Smooth muscle cell of the pulmonary artery (primary cell): ENCODE measurements around the gene SPG7. TPM values are rescaled to one million over a fixed set of nuclear protein-coding genes. Genes with fewer than 3 reads are reported as not detected.

Source experiments
- total RNA-seq: library from RNA; depleted of rRNA; stranded (reverse); fragments of >200 nt; gene quantifications from 2 replicates; pipeline ENCODE4 v1.2.3, GENCODE V29; 2014

The SPG7 gene
- total RNA-seq, result 105 and 142 TPM in 2 replicates

GRCh38 chr16:89507834-89508590 lies at the start of gene SPG7:
Gene SPG7, plus strand, starts transcription at chr16:89508403. Its CDS starts 15 bp downstream, at chr16:89508418.

GRCh38 chr16:89490439-89491237 lies 17.6 kb upstream of the SPG7 start, which contains the start of gene ANKRD11:
Gene ANKRD11, minus strand, starts transcription at chr16:89490561. Its CDS starts 173,542 bp downstream, at chr16:89317019.

GRCh38 chr16:89560378-89561141 lies 52.4 kb downstream of the SPG7 start, which contains the start of gene RPL13:
Gene RPL13, plus strand, starts transcription at chr16:89560682. Its CDS starts 278 bp downstream, at chr16:89560960.

GRCh38 chr16:89575247-89576152 lies 67.3 kb downstream of the SPG7 start, which contains the start of gene CPNE7:
Gene CPNE7, plus strand, starts transcription at chr16:89575758. Its CDS starts 140 bp downstream, at chr16:89575898.

Other genes with a start within 250 kb of the SPG7 start
- gene ANKRD11, start 17.8 kb upstream of the SPG7 start, total RNA-seq, result 61.8 and 93.9 TPM in 2 replicates
- 2,185 and 2,282 TPM in 2 replicates for gene RPL13, start 52.3 kb downstream of the SPG7 start, total RNA-seq
- 1.3 and 16.1 TPM in 2 replicates for gene CPNE7, start 67.4 kb downstream of the SPG7 start, total RNA-seq
- gene DPEP1, start 105.2 kb downstream of the SPG7 start, total RNA-seq, result not detected in 2 replicates
- 60.9 and 61.9 TPM in 2 replicates for gene CHMP1A, start 149.3 kb downstream of the SPG7 start, total RNA-seq
- 2.2 and 3.2 TPM in 2 replicates for gene SPATA33, start 149.4 kb downstream of the SPG7 start, total RNA-seq
- 32.4 and 42.5 TPM in 2 replicates for gene CDK10, start 178.3 kb downstream of the SPG7 start, total RNA-seq
- gene SPATA2L, start 193.3 kb downstream of the SPG7 start, total RNA-seq, result 8.8 and 15.6 TPM in 2 replicates
- gene VPS9D1, start 212.5 kb downstream of the SPG7 start, total RNA-seq, result 9.8 and 13.8 TPM in 2 replicates
- 9.4 and 19.6 TPM in 2 replicates for gene ZNF276, start 213.1 kb downstream of the SPG7 start, total RNA-seq